Esophagus mucosa (tissue), 1 donor: Measurements from ENCODE around the gene B3GALT2. TPM values are rescaled to one million over a fixed set of nuclear protein-coding genes. Genes with fewer than 3 reads are reported as not detected.
"Not testable (repeated sequence)": the region's sequence is repeated elsewhere in the genome, so short reads cannot be mapped to it uniquely, and the experiment has no call there.

Experiments
- ATAC-seq: fragments of 200-7000 bp; cut with Tn5 transposase; one replicate; pipeline ENCODE4 v1.9.1; 2020
- total RNA-seq: library from RNA; stranded (reverse); gene quantifications from one replicate; pipeline ENCODE4 v1.2.4, GENCODE V29; 2023
- donor health status: DM: yes; HTN: yes; CAD: no.

Gene B3GALT2
- 0.04 TPM for total RNA-seq

DNA sequence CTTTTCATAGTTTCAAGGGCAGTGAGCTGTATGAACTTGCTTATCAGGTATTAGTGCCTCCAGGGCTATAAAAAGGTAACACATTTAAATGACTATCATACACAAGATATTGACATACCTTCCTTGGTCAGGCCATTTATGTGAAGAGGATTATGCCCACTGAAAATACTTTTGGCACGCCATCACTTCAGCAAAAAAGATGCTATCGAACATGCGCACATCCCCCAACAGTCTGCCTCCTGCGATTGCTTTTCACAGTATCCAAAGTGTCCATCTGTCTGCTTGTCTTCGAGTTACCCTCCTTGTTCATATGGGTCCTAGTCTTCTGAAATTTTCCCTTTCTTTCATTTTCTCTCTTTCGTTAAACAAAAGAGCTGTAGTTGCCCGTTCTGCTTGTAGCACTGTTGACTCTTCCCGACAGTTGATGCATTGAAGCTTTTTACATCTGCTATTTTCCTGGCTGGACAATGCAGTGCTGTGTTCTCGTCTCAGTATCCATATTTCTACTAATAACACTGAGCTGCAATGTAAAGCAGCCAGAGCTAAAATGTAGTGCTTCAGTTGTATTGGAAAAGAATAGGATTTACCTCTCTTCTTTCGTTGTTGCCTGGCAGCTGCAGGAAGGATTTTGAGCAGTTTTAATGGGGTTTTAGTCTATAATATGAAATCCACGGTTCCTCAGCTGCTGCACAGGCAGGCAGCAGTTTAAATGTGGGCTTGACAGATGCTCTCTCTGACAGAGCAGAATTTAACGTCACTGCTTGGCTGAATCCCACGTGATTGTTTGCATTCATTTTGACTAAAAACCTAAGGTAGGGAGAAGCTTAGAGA is at the start of gene B3GALT2:
Gene B3GALT2, minus strand, starts transcription at position 713 of the 831 bp plus-strand sequence. CDS start 5,051 bp downstream, outside the sequence.
- no peak for ATAC-seq

DNA sequence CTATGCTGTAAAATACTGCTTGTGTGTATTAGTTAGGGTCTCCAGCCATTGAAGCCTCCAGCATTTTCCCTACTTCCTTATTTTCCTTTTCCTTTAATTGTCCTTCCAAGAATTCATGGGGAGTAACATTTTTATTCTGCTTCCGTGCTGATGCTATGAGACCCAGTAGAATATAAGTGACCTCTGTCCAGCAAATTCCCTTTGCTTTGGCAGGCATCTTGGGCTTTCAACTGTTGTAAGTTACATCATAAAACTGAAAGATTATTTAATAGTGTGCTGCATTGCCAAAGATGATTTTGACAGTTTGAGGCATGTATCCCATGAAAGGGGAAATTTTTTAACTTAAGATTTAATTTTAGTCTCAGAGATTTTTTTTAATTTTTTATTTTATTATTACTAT is 48.1 kb upstream of the B3GALT2 start:
- ATAC-seq = no peak

GRCh38 chr1:193231146-193231545 is 44.7 kb upstream of the B3GALT2 start:
- not testable (repeated sequence) for ATAC-seq

DNA sequence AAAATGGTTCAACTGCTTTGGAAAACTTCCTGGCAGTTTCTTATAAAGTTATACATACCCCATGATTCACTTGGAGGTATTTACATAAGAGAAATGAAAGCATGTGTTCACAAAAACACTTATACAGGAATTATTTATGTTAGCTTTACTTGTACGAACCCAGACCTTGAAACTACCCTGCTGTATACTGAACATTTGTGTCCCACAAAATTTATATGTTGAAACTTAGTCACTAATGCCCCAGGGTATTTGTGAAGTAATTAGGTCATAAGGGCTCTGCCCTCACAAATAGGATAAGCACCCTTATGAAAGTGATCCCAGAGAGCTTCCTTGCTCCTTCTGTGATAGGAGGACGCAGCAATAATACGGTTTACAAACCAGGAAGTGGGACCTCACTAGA is 42.7 kb upstream of the B3GALT2 start:
- ATAC-seq = no peak

DNA sequence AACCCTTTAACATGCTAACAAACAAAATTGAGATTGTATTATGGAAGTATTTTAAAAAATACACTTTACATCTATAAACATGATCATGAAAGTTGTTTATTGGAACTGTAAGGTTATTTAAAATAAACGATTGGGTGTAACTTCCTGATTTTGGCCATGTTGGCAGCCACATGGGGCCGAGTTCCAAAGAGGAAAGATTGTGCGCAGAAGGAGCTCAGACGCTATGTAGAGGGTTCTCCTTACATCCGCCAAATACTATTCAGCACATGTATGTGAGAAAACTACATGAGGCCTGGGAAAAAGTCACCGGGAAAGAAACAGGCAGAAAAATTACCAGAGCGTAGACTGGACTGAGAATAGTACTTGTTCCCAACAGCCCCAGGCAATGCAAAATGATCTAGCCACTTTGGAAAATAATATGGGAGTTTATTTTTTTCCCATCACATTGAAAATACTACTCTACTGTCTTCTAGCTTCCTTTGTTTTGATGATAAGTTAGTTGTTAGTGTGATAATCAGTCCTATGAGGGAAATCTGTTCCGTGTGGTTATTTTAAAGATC is 35.7 kb upstream of the B3GALT2 start:
- no peak for ATAC-seq

- ATAC-seq = no peak
These were observed 35.2 kb upstream of the B3GALT2 start for GRCh38 chr1:193221651-193222050.

DNA sequence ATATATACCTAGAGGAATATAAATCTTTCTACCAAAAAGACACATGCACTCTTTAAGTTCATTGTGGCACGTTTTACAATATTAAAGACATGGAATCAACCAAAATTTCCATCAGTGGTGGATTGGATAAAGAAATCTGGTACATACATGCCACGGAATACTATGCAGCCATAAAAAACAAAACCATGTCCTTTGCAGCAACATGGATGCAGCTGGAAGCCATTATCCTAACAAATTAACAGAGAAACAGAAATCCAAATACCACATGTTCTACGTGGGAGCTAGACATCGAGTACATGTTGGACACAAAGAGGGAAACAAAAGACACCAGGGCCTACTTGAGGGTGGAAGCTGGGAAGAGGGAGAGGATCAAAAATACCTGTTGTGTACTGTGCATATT is 33.0 kb upstream of the B3GALT2 start:
- no peak for ATAC-seq

DNA sequence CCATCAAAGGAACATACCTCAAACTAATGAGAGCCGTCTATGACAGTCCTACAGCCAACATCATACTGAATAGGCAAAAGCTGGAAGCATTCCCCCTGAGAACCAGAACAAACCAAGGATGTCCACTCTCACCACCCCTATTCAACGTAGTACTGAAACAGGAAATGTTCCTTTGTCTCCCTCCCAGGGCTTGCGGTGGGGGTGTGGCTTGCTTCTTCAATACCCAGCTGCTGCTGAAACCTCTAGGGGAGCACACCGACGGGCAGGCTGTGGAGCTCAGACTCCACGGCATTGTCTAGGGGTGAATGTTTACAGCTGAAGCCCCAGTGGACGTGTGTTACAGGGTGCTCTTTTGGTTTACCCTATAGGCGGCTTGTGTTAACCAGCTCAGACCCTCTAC is 30.5 kb upstream of the B3GALT2 start:
- ATAC-seq = no peak

DNA sequence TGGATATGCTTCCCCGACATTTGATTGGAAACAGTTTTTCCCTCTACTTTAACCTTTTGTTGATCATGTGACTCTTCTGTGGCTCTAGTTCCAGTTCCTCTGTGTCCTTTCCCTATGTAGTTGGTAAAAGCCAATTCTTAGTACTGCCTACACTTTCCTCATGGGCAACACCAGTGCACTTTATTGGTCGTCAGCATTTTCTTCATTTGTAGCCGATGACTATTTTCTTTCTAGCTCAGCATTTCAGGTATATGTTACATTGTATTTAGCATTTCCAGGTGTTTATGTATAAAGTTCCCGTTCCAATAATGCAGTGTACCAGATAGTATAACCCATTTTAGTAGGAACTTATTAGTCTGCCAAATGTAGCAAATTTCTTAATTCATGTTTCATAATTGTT is 27.6 kb upstream of the B3GALT2 start:
- no peak for ATAC-seq

GRCh38 chr1:193212637-193213036 is 26.2 kb upstream of the B3GALT2 start:
- no peak for ATAC-seq

DNA sequence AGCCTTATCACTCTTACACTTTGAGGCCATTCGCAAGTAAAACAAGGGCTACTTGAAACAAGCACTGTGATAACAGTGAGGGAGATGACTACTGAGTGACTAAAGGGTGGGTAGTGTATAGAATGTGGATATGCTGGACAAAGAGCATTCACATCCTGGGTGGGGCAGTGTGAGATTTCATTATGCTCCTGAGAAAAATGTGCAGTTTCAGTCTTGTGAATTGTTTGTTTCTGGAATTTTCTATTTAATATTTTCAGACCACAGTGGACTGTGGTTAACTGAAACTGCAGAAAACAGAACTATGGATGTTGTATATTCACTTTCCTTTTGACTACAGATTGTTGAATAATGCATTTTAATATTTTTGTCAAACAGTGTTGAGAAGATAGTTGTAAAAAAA is 25.1 kb upstream of the B3GALT2 start:
- ATAC-seq = peak; percentile 93

DNA sequence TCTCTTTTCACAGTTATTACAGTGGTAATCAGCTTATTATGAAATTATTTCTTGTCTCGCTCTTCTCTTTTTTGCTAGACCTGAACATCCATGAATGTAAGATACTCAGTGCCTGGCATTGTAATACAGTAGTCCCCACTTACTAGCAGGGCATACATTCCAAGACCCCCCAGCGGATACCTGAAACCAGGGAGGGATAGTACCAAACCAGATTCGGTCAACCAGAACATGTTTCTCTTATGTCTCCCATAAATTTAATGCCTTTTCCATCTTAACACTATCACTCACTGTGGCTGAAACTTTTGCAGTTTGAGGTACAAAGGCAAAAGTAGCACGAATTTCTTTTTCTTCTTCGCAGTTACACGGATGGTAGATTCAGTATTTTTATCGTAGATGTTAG is 24.6 kb upstream of the B3GALT2 start:
- ATAC-seq = no peak

GRCh38 chr1:193201021-193201420 is 14.6 kb upstream of the B3GALT2 start:
- no peak for ATAC-seq

GRCh38 chr1:193199940-193200339 is 13.5 kb upstream of the B3GALT2 start:
- ATAC-seq = no peak

GRCh38 chr1:193192586-193192985 is 6.2 kb upstream of the B3GALT2 start:
- no peak for ATAC-seq

DNA sequence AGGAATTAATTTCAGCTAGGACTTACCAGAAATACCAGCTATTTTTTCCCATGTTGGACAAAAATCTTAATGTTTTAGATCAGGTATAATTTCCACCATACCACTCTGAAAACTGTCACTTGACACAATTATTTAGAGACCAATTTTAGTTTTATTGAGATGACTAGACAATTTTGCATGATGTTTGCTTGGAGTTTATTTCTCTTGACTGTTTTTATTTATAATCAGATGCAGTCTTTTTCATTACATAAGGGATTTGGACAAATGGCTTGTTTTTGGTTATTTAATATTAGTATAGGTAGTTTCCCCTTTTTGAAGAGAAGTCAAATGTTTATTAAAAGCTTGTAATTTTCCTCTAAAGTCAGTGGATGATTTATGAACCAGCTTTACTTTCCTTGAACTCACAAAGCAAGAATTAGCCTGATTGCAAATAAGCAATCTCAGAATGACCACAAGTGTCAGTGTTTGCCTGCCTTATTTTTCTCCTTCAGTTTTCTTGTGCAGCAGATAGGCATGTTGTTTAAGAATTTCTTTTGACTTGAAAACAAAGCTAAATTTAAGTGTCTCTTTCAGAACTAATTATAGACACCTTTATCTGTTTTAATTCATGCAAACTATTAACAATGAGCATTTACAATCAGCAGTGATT is 3.8 kb upstream of the B3GALT2 start:
- ATAC-seq = no peak

DNA sequence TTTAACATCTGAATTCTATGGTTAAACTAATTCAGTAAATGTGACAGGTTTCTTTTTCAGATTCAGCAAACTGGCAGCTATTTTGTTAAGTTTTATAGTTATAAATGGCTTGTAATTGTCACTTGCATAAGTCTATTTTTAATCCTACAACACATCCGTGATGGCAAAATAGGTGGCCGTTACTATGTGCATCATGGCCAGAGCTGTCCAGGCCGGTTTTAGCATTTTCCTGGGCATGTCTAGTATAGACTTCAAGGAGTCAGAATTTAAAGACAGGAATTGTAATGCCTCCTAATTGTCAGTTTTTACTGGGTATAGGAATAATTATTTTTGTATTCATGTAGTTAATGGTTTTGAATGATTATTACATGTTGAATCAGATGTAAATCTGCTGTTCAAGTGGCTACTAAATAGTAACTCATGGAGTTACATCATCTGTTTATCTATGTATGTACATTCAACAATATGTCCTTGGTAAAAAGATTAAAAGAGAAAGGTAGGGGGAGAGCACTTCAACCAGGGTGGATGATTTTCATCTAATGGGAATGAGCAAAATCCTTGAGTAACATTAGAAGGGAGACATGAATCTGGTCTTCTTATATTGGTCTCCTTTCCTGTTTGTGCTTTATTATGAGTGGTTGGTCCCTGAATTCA is 3.2 kb upstream of the B3GALT2 start:
- no peak for ATAC-seq

DNA sequence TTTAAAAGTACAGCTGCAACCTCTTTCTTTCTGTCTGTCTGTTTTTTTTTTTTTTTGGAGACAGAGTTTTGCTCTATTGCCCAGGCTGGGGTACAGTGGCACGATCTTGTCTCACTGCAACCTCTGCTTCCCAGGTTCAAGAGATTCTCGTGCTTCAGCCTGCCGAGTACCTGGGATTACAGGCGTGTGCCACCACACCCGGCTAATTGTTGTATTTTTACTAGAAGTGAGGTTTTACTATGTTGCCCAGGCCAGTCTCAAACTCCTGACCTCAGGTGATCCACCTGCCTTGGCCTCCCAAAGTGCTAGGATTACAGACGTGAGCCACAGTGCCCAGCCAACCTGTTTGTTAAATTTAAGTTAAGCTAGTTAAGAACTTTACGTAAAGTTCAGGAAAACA is 2.5 kb upstream of the B3GALT2 start:
- ATAC-seq = not testable (repeated sequence)

DNA sequence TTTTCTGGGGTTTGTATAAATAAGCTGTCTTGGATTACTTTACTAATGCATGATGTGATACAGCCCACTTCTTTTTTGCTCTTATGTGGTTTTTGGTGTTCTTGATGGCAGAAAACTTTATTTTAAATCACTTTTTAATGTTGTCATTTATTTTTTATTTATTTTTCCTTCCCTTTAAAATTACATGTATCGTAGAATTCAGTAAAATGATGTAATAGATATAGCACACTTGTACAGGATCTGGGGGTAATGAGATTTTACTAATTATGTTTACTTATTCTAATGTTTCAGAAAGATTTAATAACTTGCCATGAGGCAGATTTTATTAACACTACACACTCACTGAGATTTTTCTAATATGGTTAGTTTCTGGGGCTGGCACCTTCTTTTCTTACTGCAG is 701 bp upstream of the B3GALT2 start:
- no peak for ATAC-seq

GRCh38 chr1:193185211-193185610 is 1.2 kb downstream of the B3GALT2 start:
- ATAC-seq = no peak

DNA sequence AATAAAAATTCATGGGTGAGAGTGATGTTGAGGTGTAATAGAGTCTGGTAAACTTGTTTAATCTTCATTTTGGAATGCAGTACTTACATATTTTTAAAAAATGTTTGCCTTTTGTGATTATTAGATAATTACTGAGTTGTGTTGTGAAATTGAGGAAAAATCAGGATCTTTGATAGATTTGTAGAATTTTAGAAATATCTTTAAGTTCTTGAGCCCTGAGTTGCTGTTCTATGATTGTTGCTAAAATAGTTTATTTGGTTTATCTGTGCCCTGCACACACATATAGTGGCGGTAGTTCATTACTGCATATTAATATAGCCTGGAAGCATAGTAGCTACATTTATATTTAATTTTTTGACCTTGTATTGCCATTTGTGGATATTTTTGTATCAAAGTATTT is 1.6 kb downstream of the B3GALT2 start:
- no peak for ATAC-seq

DNA sequence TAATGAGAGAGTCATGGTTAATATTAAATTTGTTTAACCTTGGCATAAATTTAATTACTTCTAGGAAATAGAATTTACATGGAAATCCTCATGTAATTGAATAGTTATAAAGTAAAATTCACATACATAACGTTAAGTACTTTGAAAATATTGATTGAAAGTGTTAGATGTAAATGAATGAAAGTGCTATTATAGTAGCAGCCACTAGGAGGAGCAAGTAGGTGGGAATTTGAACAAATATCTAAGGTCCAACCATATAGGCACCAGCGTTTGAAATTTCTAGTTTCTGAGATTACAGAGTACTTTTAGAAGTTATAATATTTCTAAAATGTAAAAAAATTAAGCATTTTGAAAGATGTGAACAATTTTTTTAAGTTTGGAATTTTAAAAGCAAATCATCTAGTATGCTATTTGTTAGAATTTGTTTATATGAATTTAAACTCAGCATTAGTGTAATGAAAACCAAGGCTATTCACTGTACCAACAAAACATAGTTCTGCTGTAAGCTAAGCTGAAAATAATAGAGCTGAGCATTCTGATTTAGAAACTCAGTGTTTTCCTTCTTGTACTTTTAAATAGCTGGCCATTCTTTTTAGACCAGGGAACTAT is 3.3 kb downstream of the B3GALT2 start:
- peak; percentile 51 for ATAC-seq

- ATAC-seq = no peak
These were observed 4.4 kb downstream of the B3GALT2 start for GRCh38 chr1:193181985-193182384.
